Parathyroid adenoma (tissue), 2 donors: ENCODE measurements around the gene EIF2AK2.

Experiments used
- H2AFZ ChIP-seq: fragments of 300-600 bp; sonication (generic); one replicate; pipeline ENCODE4 v1.7.0; 2017; ENCODE audit warnings: antibody characterized with exemption, mild to moderate bottlenecking
- H3K27ac ChIP-seq: fragments of 300-600 bp; sonication (generic); one replicate; pipeline ENCODE4 v1.7.0; 2017
- H3K27me3 ChIP-seq: fragments of 300-600 bp; sonication (generic); one replicate; pipeline ENCODE4 v1.7.0; 2017; ENCODE audit warnings: low read length; ENCODE audit not compliant: control insufficient read depth, insufficient read depth
- H3K36me3 ChIP-seq: fragments of 300-600 bp; sonication (generic); one replicate; pipeline ENCODE4 v1.7.0; 2017; ENCODE audit warnings: low read length; ENCODE audit not compliant: control insufficient read depth, insufficient read depth
- H3K4me1 ChIP-seq: fragments of 300-600 bp; sonication (generic); one replicate; pipeline ENCODE4 v1.7.0; 2017; ENCODE audit warnings: control low read depth
- H3K4me2 ChIP-seq: fragments of 300-600 bp; sonication (generic); one replicate; pipeline ENCODE4 v1.7.0; 2017; ENCODE audit warnings: low read length
- H3K4me3 ChIP-seq: fragments of 300-600 bp; sonication (generic); one replicate; pipeline ENCODE4 v1.7.0; 2017; ENCODE audit warnings: low read depth, low read length
- H3K79me2 ChIP-seq: fragments of 300-600 bp; sonication (generic); one replicate; pipeline ENCODE4 v1.7.0; 2017; ENCODE audit warnings: control low read depth
- H3K9ac ChIP-seq: fragments of 300-600 bp; sonication (generic); one replicate; pipeline ENCODE4 v1.7.0; 2017; ENCODE audit warnings: mild to moderate bottlenecking
- H3K9me3 ChIP-seq: fragments of 300-600 bp; sonication (generic); one replicate; pipeline ENCODE4 v1.7.0; 2017; ENCODE audit warnings: low read length; ENCODE audit not compliant: control insufficient read depth
- TF ChIP-seq, protein P1 (sequence below): fragments of 300-600 bp; sonication (generic); IDR thresholded peaks from one replicate; pipeline ENCODE4 v1.7.0; 2017; ENCODE audit warnings: antibody characterized with exemption, mild to moderate bottlenecking
- donor health status: primary hyperparathyroidism.

Gene EIF2AK2

DNA sequence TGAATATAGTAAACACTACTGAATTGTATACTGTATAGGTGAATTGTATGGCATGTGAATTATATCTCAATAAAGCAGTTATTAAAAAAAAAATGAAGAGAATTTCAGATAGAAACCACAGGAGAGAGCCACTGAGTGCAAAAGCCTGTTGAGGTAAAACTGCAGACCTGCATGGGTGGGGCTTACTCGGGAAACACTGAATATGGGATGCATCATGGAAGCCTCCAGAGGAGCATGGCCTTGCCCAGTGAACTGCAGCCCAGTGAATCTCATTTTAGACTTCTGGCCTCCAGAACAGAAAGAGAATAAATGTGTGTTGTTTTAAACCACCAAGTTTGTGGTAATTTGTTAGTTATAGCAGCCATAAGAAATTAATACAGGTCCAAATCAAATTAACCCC is 56.7 kb downstream of the EIF2AK2 start:
- Histone ChIP-seq H3K36me3 (no peaks in the 10 kb centered on the region), H2AFZ (no peak overlapping the region), H3K9ac (no peak overlapping the region), H3K4me3 (no peak overlapping the region), H3K79me2 (no peaks in the 10 kb centered on the region), H3K27me3 (no peaks in the 10 kb centered on the region), H3K9me3 (no peaks in the 10 kb centered on the region), H3K4me1 (no peaks in the 10 kb centered on the region), H3K27ac (no peak overlapping the region), H3K4me2 (no peak overlapping the region)
- TF ChIP-seq, protein P1, sequence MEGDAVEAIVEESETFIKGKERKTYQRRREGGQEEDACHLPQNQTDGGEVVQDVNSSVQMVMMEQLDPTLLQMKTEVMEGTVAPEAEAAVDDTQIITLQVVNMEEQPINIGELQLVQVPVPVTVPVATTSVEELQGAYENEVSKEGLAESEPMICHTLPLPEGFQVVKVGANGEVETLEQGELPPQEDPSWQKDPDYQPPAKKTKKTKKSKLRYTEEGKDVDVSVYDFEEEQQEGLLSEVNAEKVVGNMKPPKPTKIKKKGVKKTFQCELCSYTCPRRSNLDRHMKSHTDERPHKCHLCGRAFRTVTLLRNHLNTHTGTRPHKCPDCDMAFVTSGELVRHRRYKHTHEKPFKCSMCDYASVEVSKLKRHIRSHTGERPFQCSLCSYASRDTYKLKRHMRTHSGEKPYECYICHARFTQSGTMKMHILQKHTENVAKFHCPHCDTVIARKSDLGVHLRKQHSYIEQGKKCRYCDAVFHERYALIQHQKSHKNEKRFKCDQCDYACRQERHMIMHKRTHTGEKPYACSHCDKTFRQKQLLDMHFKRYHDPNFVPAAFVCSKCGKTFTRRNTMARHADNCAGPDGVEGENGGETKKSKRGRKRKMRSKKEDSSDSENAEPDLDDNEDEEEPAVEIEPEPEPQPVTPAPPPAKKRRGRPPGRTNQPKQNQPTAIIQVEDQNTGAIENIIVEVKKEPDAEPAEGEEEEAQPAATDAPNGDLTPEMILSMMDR = no peak

DNA sequence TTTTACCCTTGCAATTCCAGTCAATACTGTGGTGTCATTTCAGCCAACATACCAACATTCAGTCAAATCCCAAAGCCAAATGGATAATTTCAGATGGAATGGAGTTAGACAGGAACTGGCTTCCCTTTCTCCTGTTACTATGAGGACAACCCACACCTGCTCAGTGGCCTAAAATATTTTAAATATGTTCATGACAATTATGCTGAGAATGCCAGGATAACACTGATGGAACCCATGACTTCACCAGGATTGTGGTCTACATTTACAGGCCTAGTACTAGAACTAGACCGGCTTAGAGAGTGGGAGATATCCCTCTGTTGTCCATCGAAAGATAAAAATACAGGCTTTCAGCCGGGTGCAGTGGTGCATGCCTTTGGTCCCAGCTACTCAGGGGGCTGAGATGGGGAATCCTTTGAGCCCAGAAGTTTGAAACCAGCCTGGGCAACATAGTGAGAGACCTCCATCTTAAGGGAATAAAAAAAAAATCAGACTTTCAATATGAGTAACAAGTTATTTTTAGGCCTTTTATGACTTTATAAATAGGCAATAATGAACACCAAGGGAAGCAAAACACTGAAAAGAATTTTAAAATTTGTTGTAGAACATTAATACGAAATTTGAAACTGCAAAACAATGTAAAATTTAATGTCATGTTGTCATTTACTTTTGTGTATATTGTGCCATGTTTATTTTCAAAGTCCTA is 58.2 kb downstream of the EIF2AK2 start:
- no peak overlapping the region for H3K4me2 ChIP-seq
- no peak overlapping the region for H3K4me3 ChIP-seq
- TF ChIP-seq, protein P1 = no peak
- no peaks in the 10 kb centered on the region for H3K79me2 ChIP-seq
- no peaks in the 10 kb centered on the region for H3K27me3 ChIP-seq
- no peak overlapping the region for H3K9ac ChIP-seq
- no peak overlapping the region for H3K27ac ChIP-seq
- no peaks in the 10 kb centered on the region for H3K4me1 ChIP-seq
- H3K36me3 ChIP-seq = no peaks in the 10 kb centered on the region
- no peaks in the 10 kb centered on the region for H3K9me3 ChIP-seq
- no peak overlapping the region for H2AFZ ChIP-seq

DNA sequence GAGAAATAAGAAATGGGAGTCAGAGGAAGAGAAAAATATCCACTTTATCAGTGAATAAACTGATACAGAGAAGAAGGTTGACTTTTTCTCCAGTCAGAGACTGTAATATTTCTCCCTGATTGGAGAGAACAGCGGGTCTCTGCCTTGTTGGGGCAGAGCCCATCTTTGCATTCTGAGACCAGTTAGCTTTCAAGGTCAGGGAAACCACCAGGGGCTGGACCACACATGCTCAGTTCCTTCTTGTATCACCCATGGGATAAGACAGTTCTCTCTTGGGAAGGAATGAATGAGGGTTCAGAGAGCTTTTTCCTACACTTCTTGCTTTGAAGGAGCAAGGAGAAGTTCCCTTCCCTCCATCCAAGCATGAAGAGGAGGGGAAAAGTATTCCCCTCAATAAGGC is 60.2 kb downstream of the EIF2AK2 start:
- H3K9me3 ChIP-seq = no peaks in the 10 kb centered on the region
- no peaks in the 10 kb centered on the region for H3K4me1 ChIP-seq
- H3K9ac ChIP-seq = no peak overlapping the region
- H3K27ac ChIP-seq = no peak overlapping the region
- H3K4me2 ChIP-seq = no peak overlapping the region
- H3K27me3 ChIP-seq = no peaks in the 10 kb centered on the region
- no peak overlapping the region for H3K4me3 ChIP-seq
- TF ChIP-seq, protein P1 = no peak
- no peaks in the 10 kb centered on the region for H3K36me3 ChIP-seq
- H2AFZ ChIP-seq = no peak overlapping the region
- H3K79me2 ChIP-seq = no peaks in the 10 kb centered on the region

DNA sequence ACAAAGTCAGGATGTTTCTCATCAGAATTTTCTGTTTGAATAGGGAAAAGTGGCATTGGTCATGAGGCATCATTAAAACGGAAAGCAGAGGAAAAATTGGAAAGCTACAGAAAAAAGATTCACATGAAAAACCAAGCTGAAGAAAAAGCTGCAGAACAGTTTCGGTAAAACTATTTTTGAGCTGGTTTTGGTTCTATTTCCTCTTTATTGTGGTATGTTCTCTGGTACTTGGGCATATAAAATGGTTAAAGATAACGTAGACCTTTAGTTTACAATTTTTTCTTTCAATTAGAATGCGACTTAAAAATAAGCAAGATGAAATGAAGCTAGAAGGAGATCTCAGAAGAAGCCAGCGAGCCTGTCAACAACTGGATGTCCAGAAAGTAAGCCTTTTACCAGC is 64.9 kb downstream of the EIF2AK2 start:
- no peak overlapping the region for H3K27ac ChIP-seq
- TF ChIP-seq, protein P1 = no peak
- no peak overlapping the region for H3K4me2 ChIP-seq
- H3K4me3 ChIP-seq = no peak overlapping the region
- H2AFZ ChIP-seq = no peak overlapping the region
- no peaks in the 10 kb centered on the region for H3K27me3 ChIP-seq
- no peaks in the 10 kb centered on the region for H3K79me2 ChIP-seq
- no peaks in the 10 kb centered on the region for H3K9me3 ChIP-seq
- H3K36me3 ChIP-seq = no peaks in the 10 kb centered on the region
- no peaks in the 10 kb centered on the region for H3K4me1 ChIP-seq
- no peak overlapping the region for H3K9ac ChIP-seq

DNA sequence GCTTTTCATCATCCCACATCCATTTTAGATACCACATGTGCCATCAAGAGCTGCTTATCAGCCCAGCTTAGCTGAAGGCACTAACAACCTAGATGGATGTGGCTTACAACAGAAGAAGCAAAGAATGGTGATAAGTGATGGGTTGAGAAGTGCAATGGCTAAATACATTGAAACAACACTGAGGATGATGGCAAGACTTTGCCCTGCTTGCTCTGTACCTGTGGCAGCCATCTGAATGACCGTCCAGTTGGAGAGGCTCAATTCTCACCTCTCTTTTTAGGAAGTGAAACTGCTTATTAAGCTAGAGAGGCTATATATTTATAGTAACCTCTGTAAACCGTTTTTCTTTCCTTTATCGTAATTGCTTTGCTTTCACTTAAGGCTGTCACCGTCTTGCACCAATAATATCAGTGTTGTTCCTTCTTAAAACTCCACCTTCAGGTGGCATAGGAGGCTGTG is 66.7 kb downstream of the EIF2AK2 start:
- Histone ChIP-seq H3K4me3 (no peak overlapping the region), H3K79me2 (no peaks in the 10 kb centered on the region), H3K36me3 (no peaks in the 10 kb centered on the region), H3K27me3 (no peaks in the 10 kb centered on the region), H3K4me2 (no peak overlapping the region), H3K9ac (no peak overlapping the region), H3K4me1 (no peaks in the 10 kb centered on the region), H3K27ac (no peak overlapping the region), H2AFZ (no peak overlapping the region), H3K9me3 (no peaks in the 10 kb centered on the region)
- TF ChIP-seq, protein P1 = no peak
